KOPT-K1 (cell line): Measurements from ENCODE around the gene SYTL3.
"Not testable (repeated sequence)": the region's sequence is repeated elsewhere in the genome, so short reads cannot be mapped to it uniquely, and the experiment has no call there.

Experiments
- H3K27ac ChIP-seq: fragments of 200-600 bp; sonication (generic); 2 replicates; pipeline ENCODE4 v1.5.1; 2016; ENCODE audit warnings: antibody characterized with exemption, mild to moderate bottlenecking, low read depth, low read length; ENCODE audit not compliant: poor library complexity, severe bottlenecking
- H3K36me3 ChIP-seq: fragments of 200-600 bp; sonication (generic); 2 replicates; pipeline ENCODE4 v1.5.1; 2017; ENCODE audit warnings: antibody characterized with exemption, mild to moderate bottlenecking, low read length, moderate library complexity; ENCODE audit not compliant: insufficient read depth
- H3K9me3 ChIP-seq: fragments of 200-600 bp; sonication (generic); 2 replicates; pipeline ENCODE4 v1.5.1; 2017; ENCODE audit warnings: antibody characterized with exemption, low read length, mild to moderate bottlenecking; ENCODE audit not compliant: insufficient read depth, poor library complexity, severe bottlenecking

The SYTL3 gene

GRCh38 chr6:158661156-158661685 is 11.4 kb downstream of the SYTL3 start:
- Histone ChIP-seq H3K36me3 (no peaks in the 10 kb centered on the region), H3K27ac (no peak overlapping the region), H3K9me3 (no peaks in the 10 kb centered on the region)

- H3K27ac ChIP-seq, result no peak overlapping the region
- H3K36me3 ChIP-seq, result no peaks in the 10 kb centered on the region
- H3K9me3 ChIP-seq, result no peaks in the 10 kb centered on the region
Observed at GRCh38 chr6:158662607-158662953, 12.7 kb downstream of the SYTL3 start.

GRCh38 chr6:158662954-158663624 is 13.2 kb downstream of the SYTL3 start:
- H3K36me3 ChIP-seq, result no peaks in the 10 kb centered on the region
- no peak overlapping the region for H3K27ac ChIP-seq
- H3K9me3 ChIP-seq, result no peaks in the 10 kb centered on the region

- no peaks in the 10 kb centered on the region for H3K9me3 ChIP-seq
- H3K27ac ChIP-seq, result no peak overlapping the region
Observed at GRCh38 chr6:158663625-158664165, 13.8 kb downstream of the SYTL3 start.

GRCh38 chr6:158665332-158665731 is 15.5 kb downstream of the SYTL3 start:
- Histone ChIP-seq H3K9me3 (no peaks in the 10 kb centered on the region), H3K27ac (no peak overlapping the region), H3K36me3 (no peaks in the 10 kb centered on the region)

More at GRCh38 chr6:158663625-158664165, 13.8 kb downstream of the SYTL3 start:
- no peaks in the 10 kb centered on the region for H3K36me3 ChIP-seq

GRCh38 chr6:158666628-158667359 is 16.9 kb downstream of the SYTL3 start:
- Histone ChIP-seq H3K36me3 (no peaks in the 10 kb centered on the region), H3K27ac (no peak overlapping the region), H3K9me3 (no peaks in the 10 kb centered on the region)

- Histone ChIP-seq H3K36me3 (no peaks in the 10 kb centered on the region), H3K27ac (no peak overlapping the region), H3K9me3 (no peaks in the 10 kb centered on the region)
Observed at GRCh38 chr6:158667360-158667981, 17.6 kb downstream of the SYTL3 start.

GRCh38 chr6:158668707-158669103 is 18.9 kb downstream of the SYTL3 start:
- H3K27ac ChIP-seq, result no peak overlapping the region

GRCh38 chr6:158669145-158670035 is 19.5 kb downstream of the SYTL3 start:
- H3K27ac ChIP-seq, result no peak overlapping the region
- no peaks in the 10 kb centered on the region for H3K9me3 ChIP-seq

More at GRCh38 chr6:158668707-158669103, 18.9 kb downstream of the SYTL3 start:
- H3K9me3 ChIP-seq, result no peaks in the 10 kb centered on the region
- no peaks in the 10 kb centered on the region for H3K36me3 ChIP-seq

GRCh38 chr6:158672119-158672518 is 22.3 kb downstream of the SYTL3 start:
- not testable (repeated sequence) for H3K27ac ChIP-seq, H3K36me3 ChIP-seq, H3K9me3 ChIP-seq

More at GRCh38 chr6:158669145-158670035, 19.5 kb downstream of the SYTL3 start:
- no peaks in the 10 kb centered on the region for H3K36me3 ChIP-seq

- no peak overlapping the region for H3K27ac ChIP-seq
- H3K9me3 ChIP-seq, result no peaks in the 10 kb centered on the region
- no peaks in the 10 kb centered on the region for H3K36me3 ChIP-seq
Observed at GRCh38 chr6:158672726-158673125, 22.9 kb downstream of the SYTL3 start.

- no peak overlapping the region for H3K27ac ChIP-seq
- no peaks in the 10 kb centered on the region for H3K36me3 ChIP-seq
- H3K9me3 ChIP-seq, result no peaks in the 10 kb centered on the region
Observed at GRCh38 chr6:158674342-158675131, 24.7 kb downstream of the SYTL3 start.

- H3K27ac ChIP-seq, H3K9me3 ChIP-seq, H3K36me3 ChIP-seq: not testable (repeated sequence)
Observed at GRCh38 chr6:158677094-158677493, 27.2 kb downstream of the SYTL3 start.
